ENCODE results near the gene MINDY4B. TPM values are rescaled to one million over a fixed set of nuclear protein-coding genes. Genes with fewer than 3 reads are reported as not detected.

MINDY4B gene
- not detected for total RNA-seq

DNA sequence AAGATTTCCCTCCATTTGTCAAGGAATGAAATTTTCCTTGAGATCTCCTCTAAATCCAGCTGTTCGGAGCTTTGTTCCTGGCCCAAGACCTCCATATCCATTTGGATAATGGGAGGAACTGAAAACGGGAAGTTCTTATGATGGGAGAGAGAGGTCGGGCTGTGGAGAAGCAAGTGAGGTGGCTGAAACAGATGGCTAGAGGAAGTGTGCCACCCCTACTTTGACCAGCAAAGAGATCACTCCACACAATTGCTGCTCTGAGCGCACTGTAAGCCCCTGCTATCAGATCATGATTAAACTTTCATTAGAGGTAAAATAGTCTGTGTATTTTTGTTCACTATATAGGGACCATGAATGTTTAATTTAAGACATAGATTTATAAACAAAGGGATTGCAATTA lies at the start of gene MINDY4B:
TSS of gene MINDY4B (minus strand) at position 101 of the 400 bp plus-strand sequence. CDS start at position 101, 0 bp downstream.
- no peak for DNase-seq (ENCODE audit: low spot score)
- no peak for ATAC-seq (ENCODE audit: low FRiP score)
- TF ChIP-seq, protein P1, sequence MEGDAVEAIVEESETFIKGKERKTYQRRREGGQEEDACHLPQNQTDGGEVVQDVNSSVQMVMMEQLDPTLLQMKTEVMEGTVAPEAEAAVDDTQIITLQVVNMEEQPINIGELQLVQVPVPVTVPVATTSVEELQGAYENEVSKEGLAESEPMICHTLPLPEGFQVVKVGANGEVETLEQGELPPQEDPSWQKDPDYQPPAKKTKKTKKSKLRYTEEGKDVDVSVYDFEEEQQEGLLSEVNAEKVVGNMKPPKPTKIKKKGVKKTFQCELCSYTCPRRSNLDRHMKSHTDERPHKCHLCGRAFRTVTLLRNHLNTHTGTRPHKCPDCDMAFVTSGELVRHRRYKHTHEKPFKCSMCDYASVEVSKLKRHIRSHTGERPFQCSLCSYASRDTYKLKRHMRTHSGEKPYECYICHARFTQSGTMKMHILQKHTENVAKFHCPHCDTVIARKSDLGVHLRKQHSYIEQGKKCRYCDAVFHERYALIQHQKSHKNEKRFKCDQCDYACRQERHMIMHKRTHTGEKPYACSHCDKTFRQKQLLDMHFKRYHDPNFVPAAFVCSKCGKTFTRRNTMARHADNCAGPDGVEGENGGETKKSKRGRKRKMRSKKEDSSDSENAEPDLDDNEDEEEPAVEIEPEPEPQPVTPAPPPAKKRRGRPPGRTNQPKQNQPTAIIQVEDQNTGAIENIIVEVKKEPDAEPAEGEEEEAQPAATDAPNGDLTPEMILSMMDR (IDR thresholded peaks at IDR 0.05), result no peak

DNA sequence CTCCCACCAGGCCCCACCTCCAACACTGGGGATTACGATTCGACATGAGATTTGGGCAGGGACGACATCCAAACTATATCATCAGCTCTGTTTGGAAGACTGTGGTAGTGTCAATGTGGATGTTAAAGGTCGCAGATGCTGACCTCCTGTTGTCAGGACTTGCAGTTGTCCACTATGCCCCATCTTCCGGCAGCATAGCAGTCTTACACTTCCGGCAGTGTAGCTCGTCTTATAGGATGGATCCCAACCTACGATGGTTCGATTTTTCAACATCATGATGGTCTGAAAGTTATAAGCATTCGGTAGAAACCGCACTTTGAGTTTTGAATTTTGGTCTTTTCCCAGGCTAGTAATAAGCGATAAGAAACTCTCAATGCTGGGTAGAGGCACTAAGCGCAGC lies 46.7 kb upstream of the MINDY4B start:
- no peak for DNase-seq (ENCODE audit: low spot score)
- TF ChIP-seq, protein P1 (IDR thresholded peaks at IDR 0.05), result no peak
- ATAC-seq (ENCODE audit: low FRiP score), result no peak

DNA sequence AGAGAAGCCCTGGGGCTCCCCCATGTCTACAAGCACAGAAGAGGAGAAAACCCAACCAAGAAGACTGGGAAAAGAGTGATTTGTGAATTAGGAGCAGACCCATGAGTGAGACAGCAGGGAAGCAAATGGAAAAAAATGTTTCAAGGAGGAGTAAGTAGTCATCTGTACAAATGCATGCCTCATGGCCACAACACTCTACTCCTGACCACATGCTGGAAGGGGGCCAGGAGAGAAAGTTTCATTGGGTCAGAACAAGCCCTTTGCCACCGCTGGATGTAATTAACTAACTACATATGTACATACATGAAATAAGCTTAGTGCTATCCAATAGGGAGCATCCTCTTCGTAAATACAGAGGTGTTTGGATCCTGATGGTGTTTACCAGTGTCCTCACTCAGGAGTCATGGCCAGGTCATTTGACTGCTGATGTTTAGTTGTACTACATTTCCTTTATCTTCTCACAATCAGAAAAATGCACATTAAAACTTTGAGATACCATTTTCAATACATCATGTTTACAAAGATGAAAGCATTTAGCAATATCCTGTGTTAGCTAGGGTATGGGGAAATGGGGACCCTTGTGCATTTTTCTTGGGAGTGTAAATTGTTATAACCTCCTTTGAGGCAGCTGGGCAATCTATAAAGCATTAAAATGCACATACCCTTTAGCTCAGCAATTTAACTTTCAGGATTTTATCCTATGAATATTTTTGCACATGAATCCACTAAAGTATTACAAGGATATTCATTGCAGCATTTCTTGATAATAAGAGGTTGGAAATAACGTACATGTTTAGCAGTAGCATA lies 40.2 kb upstream of the MINDY4B start:
- TF ChIP-seq, protein P1 (IDR thresholded peaks at IDR 0.05), result no peak
- DNase-seq (ENCODE audit: low spot score) (no peak), ATAC-seq (ENCODE audit: low FRiP score) (no peak)

DNA sequence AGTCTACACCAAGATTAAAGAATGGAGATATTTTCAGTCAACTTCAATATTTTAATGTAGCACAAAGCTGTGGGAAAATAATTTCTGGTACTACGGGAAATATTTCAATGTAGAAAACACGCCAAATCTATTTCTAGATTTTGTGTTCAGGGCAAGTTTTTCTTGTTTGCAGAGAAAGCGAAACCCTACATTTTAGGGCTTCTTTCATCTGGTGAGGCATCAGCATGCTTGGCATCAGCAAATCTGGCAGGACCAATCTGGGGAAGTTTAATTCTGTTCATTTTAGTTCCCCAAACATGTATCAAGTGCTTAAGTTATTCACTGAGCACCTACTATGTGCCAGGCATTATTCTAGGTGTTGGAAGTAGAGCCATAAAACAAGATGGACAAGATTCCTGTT lies 37.0 kb upstream of the MINDY4B start:
- TF ChIP-seq, protein P1 (IDR thresholded peaks at IDR 0.05), result no peak
- no peak for DNase-seq (ENCODE audit: low spot score)
- no peak for ATAC-seq (ENCODE audit: low FRiP score)

DNA sequence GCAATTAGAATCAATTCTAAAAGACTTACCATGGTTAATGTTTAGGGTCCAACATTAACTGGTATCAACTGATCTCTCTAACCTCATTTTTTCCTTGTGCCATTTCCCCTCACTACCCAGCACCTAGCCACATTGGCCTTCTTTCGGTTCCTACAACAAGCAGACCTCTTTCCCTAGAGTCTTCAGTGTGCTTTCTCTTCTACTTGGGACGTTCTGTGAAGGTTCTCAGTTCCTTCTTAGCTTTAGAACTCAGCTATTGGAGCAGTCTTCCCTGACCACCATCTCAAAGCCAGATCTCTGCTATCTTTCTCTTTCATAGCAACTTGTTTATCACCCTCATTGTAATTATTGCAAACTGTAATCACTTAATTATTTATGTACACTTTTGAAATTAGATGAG lies 31.5 kb upstream of the MINDY4B start:
- DNase-seq (ENCODE audit: low spot score) (no peak), ATAC-seq (ENCODE audit: low FRiP score) (no peak)
- TF ChIP-seq, protein P1 (IDR thresholded peaks at IDR 0.05), result no peak

DNA sequence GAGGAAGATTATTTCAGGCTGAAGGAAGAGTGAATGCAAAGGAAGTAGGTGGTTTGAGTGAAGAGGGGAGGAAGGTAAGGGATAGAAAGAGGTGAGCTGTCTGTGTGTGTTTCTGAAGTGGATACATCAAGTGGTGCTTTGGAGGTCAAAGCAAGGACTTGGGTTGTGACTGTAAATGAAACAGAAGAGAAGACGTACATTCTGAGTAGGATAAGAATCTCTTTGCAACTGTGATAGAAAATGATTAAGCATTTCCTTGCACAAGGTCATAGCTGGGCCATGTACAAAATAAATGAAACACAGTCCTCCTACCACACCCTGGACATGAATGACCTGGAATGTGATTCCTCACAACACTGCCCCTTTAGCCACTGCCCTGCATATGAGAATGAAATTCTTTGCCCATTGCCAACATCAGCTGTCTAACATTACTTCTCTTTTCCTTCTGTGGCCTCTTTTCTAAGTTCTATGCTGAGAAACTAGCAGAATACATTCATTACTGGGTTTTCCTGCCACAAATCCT lies 28.3 kb upstream of the MINDY4B start:
- no peak for ATAC-seq (ENCODE audit: low FRiP score)
- TF ChIP-seq, protein P1 (IDR thresholded peaks at IDR 0.05), result no peak

DNA sequence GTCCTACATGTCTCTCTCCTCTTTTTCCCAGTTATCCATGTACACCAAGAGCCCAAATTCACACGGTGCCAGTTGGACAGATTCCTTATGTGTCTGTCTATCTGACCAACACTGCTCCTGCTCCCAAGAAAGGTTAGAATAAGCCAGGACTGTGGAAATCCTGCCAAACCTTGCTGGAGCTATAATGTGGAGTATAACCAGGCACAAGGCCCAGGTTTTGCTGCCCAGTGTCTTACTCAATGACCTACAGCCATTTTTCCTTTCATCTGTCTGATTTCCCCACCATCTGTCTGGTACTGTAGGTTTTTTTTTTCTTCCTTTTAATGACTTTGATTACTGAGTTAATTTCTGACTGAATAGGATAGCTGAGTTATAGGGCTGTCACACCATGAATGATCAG lies 26.5 kb upstream of the MINDY4B start:
- DNase-seq (ENCODE audit: low spot score), result no peak
- TF ChIP-seq, protein P1 (IDR thresholded peaks at IDR 0.05), result no peak
- ATAC-seq (ENCODE audit: low FRiP score), result peak; percentile 59

More for the DNA sequence above, 28.3 kb upstream of the MINDY4B start:
- DNase-seq (ENCODE audit: low spot score), result no peak
